ENCODE data around the gene HDDC3. TPM values are rescaled to one million over a fixed set of nuclear protein-coding genes. Genes with fewer than 3 reads are reported as not detected.

HDDC3 gene
- total RNA-seq, 2 experiments from 2014 or later, result 31.8 to 38.6 TPM

DNA sequence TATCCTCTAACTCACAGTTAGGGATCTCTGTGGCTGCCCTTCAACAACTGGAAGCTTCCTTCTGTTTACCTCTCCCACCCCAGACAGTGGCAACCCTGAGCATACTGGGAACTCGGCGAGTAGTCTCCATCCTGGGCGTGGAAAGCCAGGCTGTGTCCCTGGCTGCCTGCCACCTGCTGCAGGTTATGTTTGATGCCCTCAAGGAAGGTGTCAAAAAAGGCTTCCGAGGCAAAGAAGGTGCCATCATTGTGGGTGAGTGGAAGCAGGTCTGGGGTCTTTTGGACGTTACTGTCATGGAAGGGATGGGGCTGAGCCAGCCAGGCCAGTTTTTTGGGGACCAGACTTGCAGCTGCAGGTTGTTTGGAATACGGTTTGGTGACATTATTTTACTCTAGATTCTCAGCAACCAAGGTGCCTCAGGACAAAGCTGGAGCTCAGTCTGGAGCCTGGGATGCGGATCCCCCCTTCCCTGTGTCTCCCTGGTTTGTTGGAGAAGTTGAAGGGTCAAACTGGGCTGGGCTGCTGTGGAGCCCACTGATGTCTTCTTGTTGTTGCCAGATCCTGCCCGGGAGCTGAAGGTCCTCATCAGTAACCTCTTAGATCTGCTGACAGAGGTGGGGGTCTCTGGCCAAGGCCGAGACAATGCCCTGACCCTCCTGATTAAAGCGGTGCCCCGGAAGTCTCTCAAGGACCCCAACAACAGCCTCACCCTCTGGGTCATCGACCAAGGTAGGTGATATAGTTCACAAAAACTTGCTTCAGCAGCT lies 10.2 kb upstream of the HDDC3 start:
- POLR2A ChIA-PET, result interaction anchor here (1.0 kb wide), 1 partner anchor 12 kb away, joined by 3 read pairs; the partner anchor contains the start of gene RCCD1
- Histone ChIP-seq H3K27ac (ENCODE audit: low read depth, low read length, poor library complexity, severe bottlenecking) (no peak overlapping the region), H3K4me2 (ENCODE audit: low read length) (no peak overlapping the region), H4K20me1 (ENCODE audit: insufficient read depth, low read length) (no peaks in the 10 kb centered on the region), H3K9me3 (ENCODE audit: low read length) (no peaks in the 10 kb centered on the region), H3K36me3 (ENCODE audit: insufficient read depth, low read length) (peaks cover 75% of the 10 kb centered on the region), H3K9me2 (ENCODE audit: insufficient read depth, low read length) (no peaks in the 10 kb centered on the region), H2AFZ (ENCODE audit: low read length) (no peak overlapping the region), H3K79me2 (ENCODE audit: insufficient read depth, low read depth, low read length) (no peaks in the 10 kb centered on the region), H3K4me3 (ENCODE audit: low read depth, low read length, poor library complexity, severe bottlenecking) (no peak overlapping the region), H3K4me1 (ENCODE audit: insufficient read depth, low read length, poor library complexity, severe bottlenecking) (no peaks in the 10 kb centered on the region)
- intact Hi-C loops (cut with micrococcal nuclease; ENCODE audit: unreplicated experiment), result no loop called here
- no peak for DNase-seq (ENCODE audit: low spot score)
- no TSS peak for BruUV-seq (replicated peaks)
- CTCF ChIA-PET (ENCODE audit: unreplicated experiment), result interaction anchor here (0.5 kb wide), 1 partner anchor 35 kb away, joined by 3 read pairs; no protein-coding TSS in a partner anchor
- TF ChIP-seq EZH2phosphoT487 (IDR thresholded peaks at IDR 0.05; ENCODE audit: borderline replicate concordance, low read depth, low read length), result no peak
- TF ChIP-seq, protein P1, sequence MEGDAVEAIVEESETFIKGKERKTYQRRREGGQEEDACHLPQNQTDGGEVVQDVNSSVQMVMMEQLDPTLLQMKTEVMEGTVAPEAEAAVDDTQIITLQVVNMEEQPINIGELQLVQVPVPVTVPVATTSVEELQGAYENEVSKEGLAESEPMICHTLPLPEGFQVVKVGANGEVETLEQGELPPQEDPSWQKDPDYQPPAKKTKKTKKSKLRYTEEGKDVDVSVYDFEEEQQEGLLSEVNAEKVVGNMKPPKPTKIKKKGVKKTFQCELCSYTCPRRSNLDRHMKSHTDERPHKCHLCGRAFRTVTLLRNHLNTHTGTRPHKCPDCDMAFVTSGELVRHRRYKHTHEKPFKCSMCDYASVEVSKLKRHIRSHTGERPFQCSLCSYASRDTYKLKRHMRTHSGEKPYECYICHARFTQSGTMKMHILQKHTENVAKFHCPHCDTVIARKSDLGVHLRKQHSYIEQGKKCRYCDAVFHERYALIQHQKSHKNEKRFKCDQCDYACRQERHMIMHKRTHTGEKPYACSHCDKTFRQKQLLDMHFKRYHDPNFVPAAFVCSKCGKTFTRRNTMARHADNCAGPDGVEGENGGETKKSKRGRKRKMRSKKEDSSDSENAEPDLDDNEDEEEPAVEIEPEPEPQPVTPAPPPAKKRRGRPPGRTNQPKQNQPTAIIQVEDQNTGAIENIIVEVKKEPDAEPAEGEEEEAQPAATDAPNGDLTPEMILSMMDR (conservative IDR thresholded peaks at IDR 0.05; ENCODE audit: low read length), result no peak

DNA sequence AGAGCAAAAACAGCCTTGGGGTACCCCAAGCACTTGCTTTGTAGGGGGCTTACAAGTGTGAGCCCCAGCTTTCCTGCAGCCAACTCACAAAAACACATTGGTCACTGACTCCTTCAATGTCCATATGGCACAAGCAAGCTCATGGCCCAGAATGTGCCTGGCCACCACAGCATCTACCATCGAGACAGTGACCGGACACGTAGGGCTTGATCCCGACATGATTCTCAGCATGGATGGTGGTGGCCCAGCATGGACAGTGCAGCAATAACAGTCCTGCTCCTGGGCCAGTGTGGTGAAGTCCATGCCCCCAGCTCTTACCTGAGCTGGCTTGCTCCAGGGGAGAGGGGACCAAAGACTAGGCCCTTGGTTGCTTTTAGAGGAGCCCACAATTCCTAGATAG lies 8.7 kb upstream of the HDDC3 start:
- Histone ChIP-seq H3K9me2 (ENCODE audit: insufficient read depth, low read length) (no peaks in the 10 kb centered on the region), H3K4me1 (ENCODE audit: insufficient read depth, low read length, poor library complexity, severe bottlenecking) (peaks cover 9% of the 10 kb centered on the region), H3K4me3 (ENCODE audit: low read depth, low read length, poor library complexity, severe bottlenecking) (no peak overlapping the region), H2AFZ (ENCODE audit: low read length) (no peak overlapping the region), H3K9me3 (ENCODE audit: low read length) (no peaks in the 10 kb centered on the region), H3K27ac (ENCODE audit: low read depth, low read length, poor library complexity, severe bottlenecking) (no peak overlapping the region), H3K79me2 (ENCODE audit: insufficient read depth, low read depth, low read length) (no peaks in the 10 kb centered on the region), H3K4me2 (ENCODE audit: low read length) (no peak overlapping the region), H3K36me3 (ENCODE audit: insufficient read depth, low read length) (peaks cover 61% of the 10 kb centered on the region), H4K20me1 (ENCODE audit: insufficient read depth, low read length) (no peaks in the 10 kb centered on the region)
- no peak for DNase-seq (ENCODE audit: low spot score)
- ChIA-PET POLR2A (interaction anchor here (1.0 kb wide), 1 partner anchor 10 kb away, joined by 4 read pairs; no protein-coding TSS in a partner anchor), CTCF (ENCODE audit: unreplicated experiment) (no interaction called here)
- intact Hi-C loops (cut with micrococcal nuclease; ENCODE audit: unreplicated experiment), result no loop called here
- no peak for TF ChIP-seq EZH2phosphoT487 (IDR thresholded peaks at IDR 0.05; ENCODE audit: borderline replicate concordance, low read depth, low read length)
- TF ChIP-seq, protein P1 (conservative IDR thresholded peaks at IDR 0.05; ENCODE audit: low read length), result no peak
- no TSS peak for BruUV-seq (replicated peaks)

DNA sequence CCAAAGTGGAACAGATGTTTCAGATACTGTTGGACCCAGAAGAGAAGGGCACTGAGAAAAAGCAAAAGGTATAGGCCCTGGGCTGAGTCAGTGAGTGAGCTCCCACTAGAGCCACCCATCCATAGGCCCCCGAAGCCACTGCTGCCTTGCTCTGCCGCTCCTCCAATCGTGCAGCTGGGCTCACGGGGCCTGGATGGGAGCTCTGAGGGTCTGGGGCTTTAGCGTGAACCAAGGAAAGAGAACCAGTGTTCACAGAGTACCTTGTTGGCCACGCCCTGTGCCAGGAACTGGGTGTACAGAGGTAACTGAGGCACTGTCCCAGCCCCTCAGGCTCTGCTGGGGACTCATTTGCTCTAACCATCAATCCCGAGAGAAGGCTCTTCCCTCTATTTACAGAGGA lies 7.4 kb upstream of the HDDC3 start:
- no peak for DNase-seq (ENCODE audit: low spot score)
- Histone ChIP-seq H3K4me3 (ENCODE audit: low read depth, low read length, poor library complexity, severe bottlenecking) (no peak overlapping the region), H3K4me2 (ENCODE audit: low read length) (no peak overlapping the region), H2AFZ (ENCODE audit: low read length) (no peak overlapping the region), H4K20me1 (ENCODE audit: insufficient read depth, low read length) (no peaks in the 10 kb centered on the region), H3K27ac (ENCODE audit: low read depth, low read length, poor library complexity, severe bottlenecking) (no peak overlapping the region), H3K9me2 (ENCODE audit: insufficient read depth, low read length) (no peaks in the 10 kb centered on the region), H3K4me1 (ENCODE audit: insufficient read depth, low read length, poor library complexity, severe bottlenecking) (peaks cover 14% of the 10 kb centered on the region), H3K36me3 (ENCODE audit: insufficient read depth, low read length) (peaks cover 56% of the 10 kb centered on the region), H3K9me3 (ENCODE audit: low read length) (no peaks in the 10 kb centered on the region), H3K79me2 (ENCODE audit: insufficient read depth, low read depth, low read length) (no peaks in the 10 kb centered on the region)
- intact Hi-C loops (cut with micrococcal nuclease; ENCODE audit: unreplicated experiment), result no loop called here
- CTCF ChIA-PET (ENCODE audit: unreplicated experiment), result no interaction called here
- BruUV-seq (replicated peaks), result no TSS peak
- no peak for TF ChIP-seq EZH2phosphoT487 (IDR thresholded peaks at IDR 0.05; ENCODE audit: borderline replicate concordance, low read depth, low read length)
- POLR2A ChIA-PET, result no interaction called here
